DOHH2 (cell line): ENCODE results near the gene NOTCH1.

Experiments
- H3F3A ChIP-seq: fragments of 200-600 bp; sonication (generic), shearing (Covaris generic); 2 replicates; pipeline ENCODE4 v1.6.0; 2016; ENCODE audit warnings: antibody characterized with exemption, mild to moderate bottlenecking; ENCODE audit not compliant: control insufficient read depth, insufficient read depth
- H3K27ac ChIP-seq: fragments of 200-600 bp; sonication (generic); 2 replicates; pipeline ENCODE4 v1.5.1; 2014; ENCODE audit warnings: low read depth, mild to moderate bottlenecking, low read length, moderate library complexity
- H3K27me3 ChIP-seq: fragments of 200-600 bp; sonication (generic); 2 replicates; pipeline ENCODE4 v1.6.1; 2014; ENCODE audit warnings: mild to moderate bottlenecking, low read length, mixed read lengths; ENCODE audit not compliant: control insufficient read depth
- H3K36me3 ChIP-seq: fragments of 200-600 bp; sonication (generic); 2 replicates; pipeline ENCODE4 v1.6.1; 2014; ENCODE audit warnings: mild to moderate bottlenecking, low read length, moderate library complexity, mixed read lengths; ENCODE audit not compliant: control insufficient read depth
- H3K4me1 ChIP-seq: fragments of 200-600 bp; sonication (generic); 2 replicates; pipeline ENCODE4 v1.6.1; 2014; ENCODE audit warnings: mild to moderate bottlenecking, low read length, mixed read lengths; ENCODE audit not compliant: control insufficient read depth
- H3K4me2 ChIP-seq: fragments of 200-600 bp; sonication (generic); 2 replicates; pipeline ENCODE4 v1.6.0; 2014; ENCODE audit warnings: mild to moderate bottlenecking, low read length, moderate library complexity
- H3K4me3 ChIP-seq: fragments of 200-600 bp; sonication (generic); 2 replicates; pipeline ENCODE4 v1.5.1; 2014; ENCODE audit warnings: mild to moderate bottlenecking, low read length, mixed read lengths
- H3K79me2 ChIP-seq: fragments of 200-600 bp; sonication (generic); 2 replicates; pipeline ENCODE4 v1.6.1; 2014; ENCODE audit warnings: mild to moderate bottlenecking, low read length, mixed read lengths; ENCODE audit not compliant: control insufficient read depth
- H3K9me2 ChIP-seq: fragments of 200-600 bp; sonication (generic); replicated peaks from 2 replicates; pipeline ENCODE4 v1.6.1; 2014; ENCODE audit warnings: mild to moderate bottlenecking, low read length, mixed read lengths; ENCODE audit not compliant: control insufficient read depth
- H3K9me3 ChIP-seq: fragments of 200-600 bp; sonication (generic); 2 replicates; pipeline ENCODE4 v1.6.1; 2014; ENCODE audit warnings: antibody characterized with exemption, low read length, mixed read lengths; ENCODE audit not compliant: control insufficient read depth, insufficient read depth
- H4K20me1 ChIP-seq: fragments of 200-600 bp; sonication (generic); 2 replicates; pipeline ENCODE4 v1.6.0; 2014; ENCODE audit warnings: low read depth, mild to moderate bottlenecking, antibody characterized with exemption, low read length, moderate library complexity; ENCODE audit not compliant: control insufficient read depth, insufficient read depth
- EZH2phosphoT487 ChIP-seq: fragments of 200-600 bp; sonication (generic); IDR thresholded peaks from 2 replicates; pipeline ENCODE4 v1.6.1; 2017; ENCODE audit warnings: borderline replicate concordance, mild to moderate bottlenecking, antibody characterized with exemption, low read length, moderate library complexity, mixed read lengths
- TF ChIP-seq, protein P1 (sequence below): fragments of 200-600 bp; sonication (generic); IDR thresholded peaks from one replicate; pipeline ENCODE4 v1.5.1; 2014; ENCODE audit warnings: antibody characterized with exemption, mild to moderate bottlenecking, low read depth, low read length; ENCODE audit not compliant: poor library complexity, severe bottlenecking

Gene NOTCH1

DNA sequence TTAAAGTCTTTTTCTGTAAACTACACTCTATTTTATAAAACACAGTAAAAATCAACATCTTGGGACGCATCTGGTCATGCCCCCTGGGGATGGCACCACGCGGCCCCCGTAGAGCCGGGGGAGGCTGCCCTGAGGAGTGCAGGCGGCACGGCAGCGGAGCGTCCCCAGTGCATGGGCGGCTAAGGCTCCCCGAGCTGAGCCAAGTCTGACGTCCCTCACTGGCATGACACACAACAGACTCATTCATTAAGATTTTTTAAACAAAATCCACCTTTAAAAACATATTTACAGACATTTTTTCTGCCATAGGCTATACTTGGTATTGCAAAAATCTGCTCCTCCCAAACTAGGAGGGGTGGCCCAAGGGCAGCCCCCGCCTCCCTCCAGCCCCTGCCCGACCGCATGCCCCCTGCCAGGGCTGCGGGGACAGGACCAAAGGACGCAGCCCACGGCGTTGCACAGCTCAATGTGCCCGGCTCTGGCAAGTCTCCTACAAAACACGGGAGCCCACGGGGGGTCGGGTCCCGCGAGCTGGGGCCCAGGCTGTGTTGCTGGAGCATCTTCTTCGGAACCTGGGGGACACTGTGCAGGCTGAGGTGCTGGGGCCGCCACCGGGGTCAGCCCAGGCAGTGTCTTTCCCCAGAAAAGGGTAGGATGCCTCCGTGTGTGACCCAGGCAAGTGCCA is 51.2 kb downstream of the NOTCH1 start:
- Histone ChIP-seq H4K20me1 (no peaks in the 10 kb centered on the region), H3K27ac (no peak overlapping the region), H3K27me3 (no peaks in the 10 kb centered on the region), H3K79me2 (no peaks in the 10 kb centered on the region), H3F3A (no peaks in the 10 kb centered on the region), H3K4me1 (no peaks in the 10 kb centered on the region), H3K9me2 (no peaks in the 10 kb centered on the region), H3K36me3 (peaks cover 30% of the 10 kb centered on the region), H3K4me2 (no peak overlapping the region), H3K4me3 (no peak overlapping the region), H3K9me3 (no peaks in the 10 kb centered on the region)
- TF ChIP-seq EZH2phosphoT487, result no peak
- TF ChIP-seq, protein P1, sequence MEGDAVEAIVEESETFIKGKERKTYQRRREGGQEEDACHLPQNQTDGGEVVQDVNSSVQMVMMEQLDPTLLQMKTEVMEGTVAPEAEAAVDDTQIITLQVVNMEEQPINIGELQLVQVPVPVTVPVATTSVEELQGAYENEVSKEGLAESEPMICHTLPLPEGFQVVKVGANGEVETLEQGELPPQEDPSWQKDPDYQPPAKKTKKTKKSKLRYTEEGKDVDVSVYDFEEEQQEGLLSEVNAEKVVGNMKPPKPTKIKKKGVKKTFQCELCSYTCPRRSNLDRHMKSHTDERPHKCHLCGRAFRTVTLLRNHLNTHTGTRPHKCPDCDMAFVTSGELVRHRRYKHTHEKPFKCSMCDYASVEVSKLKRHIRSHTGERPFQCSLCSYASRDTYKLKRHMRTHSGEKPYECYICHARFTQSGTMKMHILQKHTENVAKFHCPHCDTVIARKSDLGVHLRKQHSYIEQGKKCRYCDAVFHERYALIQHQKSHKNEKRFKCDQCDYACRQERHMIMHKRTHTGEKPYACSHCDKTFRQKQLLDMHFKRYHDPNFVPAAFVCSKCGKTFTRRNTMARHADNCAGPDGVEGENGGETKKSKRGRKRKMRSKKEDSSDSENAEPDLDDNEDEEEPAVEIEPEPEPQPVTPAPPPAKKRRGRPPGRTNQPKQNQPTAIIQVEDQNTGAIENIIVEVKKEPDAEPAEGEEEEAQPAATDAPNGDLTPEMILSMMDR, result no peak

DNA sequence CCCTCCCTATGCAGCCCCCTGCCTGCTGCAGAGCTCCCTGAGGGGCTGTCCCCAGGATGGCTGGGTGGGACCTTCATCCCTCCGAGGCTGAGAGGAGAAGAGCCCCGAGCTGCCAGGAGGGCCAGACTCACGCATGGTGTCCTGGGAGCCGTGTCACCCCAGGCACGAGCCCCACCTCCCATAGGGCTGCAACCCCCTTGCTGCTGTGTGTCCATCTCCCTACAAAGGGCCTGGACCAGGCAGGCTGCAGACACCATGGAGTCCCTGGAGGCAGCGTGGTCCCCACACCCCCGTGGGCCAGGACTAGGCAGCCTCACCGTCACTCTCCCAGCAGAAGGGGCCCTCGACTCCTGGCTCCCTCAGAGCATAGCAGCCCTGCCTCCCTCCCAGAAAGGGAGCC is 51.8 kb downstream of the NOTCH1 start:
- Histone ChIP-seq H3K36me3 (peaks cover 27% of the 10 kb centered on the region), H3K27ac (no peak overlapping the region)

DNA sequence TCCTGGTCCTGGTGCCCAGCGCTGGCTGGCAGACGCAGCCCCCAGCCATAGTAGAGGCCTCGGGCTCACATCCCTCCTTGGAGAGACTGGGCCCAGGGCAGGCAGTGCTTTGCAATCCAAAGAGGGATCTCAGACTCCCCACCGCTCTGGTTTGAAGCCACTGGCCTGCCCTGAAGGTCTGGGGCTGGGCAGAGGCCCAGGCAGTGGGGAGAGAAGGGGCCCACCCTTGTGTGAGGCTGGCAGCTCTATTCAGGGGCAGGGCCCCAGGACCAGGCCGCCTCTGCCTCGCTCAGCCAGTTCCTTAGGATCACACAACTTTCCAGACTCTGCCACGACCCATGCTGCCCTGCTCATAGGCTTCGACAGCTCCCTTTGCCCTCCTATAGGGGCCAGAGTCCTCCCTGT is 52.3 kb downstream of the NOTCH1 start:
- Histone ChIP-seq H3K27me3 (no peaks in the 10 kb centered on the region), H3K4me3 (no peak overlapping the region), H3K36me3 (peaks cover 23% of the 10 kb centered on the region; the same call in 1 of the 2 replicates), H3K79me2 (no peaks in the 10 kb centered on the region), H3K9me2 (no peaks in the 10 kb centered on the region), H3K27ac (no peak overlapping the region), H3K4me1 (no peaks in the 10 kb centered on the region), H4K20me1 (no peaks in the 10 kb centered on the region), H3K9me3 (no peaks in the 10 kb centered on the region), H3F3A (no peaks in the 10 kb centered on the region), H3K4me2 (no peak overlapping the region)
- no peak for TF ChIP-seq EZH2phosphoT487
- TF ChIP-seq, protein P1, result no peak

More for the DNA sequence above, 51.8 kb downstream of the NOTCH1 start:
- H3K4me3 ChIP-seq, result no peak overlapping the region
- H3K4me1 ChIP-seq, result no peaks in the 10 kb centered on the region
- no peaks in the 10 kb centered on the region for H3K79me2 ChIP-seq
- no peaks in the 10 kb centered on the region for H4K20me1 ChIP-seq
- H3K27me3 ChIP-seq, result no peaks in the 10 kb centered on the region
- no peaks in the 10 kb centered on the region for H3K9me3 ChIP-seq
- H3K9me2 ChIP-seq, result no peaks in the 10 kb centered on the region
- no peak for TF ChIP-seq EZH2phosphoT487
- TF ChIP-seq, protein P1, result no peak
- no peak overlapping the region for H3K4me2 ChIP-seq
- no peaks in the 10 kb centered on the region for H3F3A ChIP-seq
